GM12892 (cell line): ENCODE results near the gene IRAK4.

Experiments used
- POLR2A ChIP-seq: IDR thresholded peaks from 2 replicates; pipeline ENCODE4 v1.6.1; 2011; ENCODE audit warnings: low read depth, low read length, control low read depth
- POLR2AphosphoS5 ChIP-seq: IDR thresholded peaks from 2 replicates; pipeline ENCODE4 v1.6.1; 2011; ENCODE audit warnings: low read depth, low read length, control low read depth
- TAF1 ChIP-seq: IDR thresholded peaks from 2 replicates; pipeline ENCODE4 v1.6.1; 2011; ENCODE audit warnings: low read depth, mild to moderate bottlenecking, control low read depth, low read length, borderline replicate concordance

DNA sequence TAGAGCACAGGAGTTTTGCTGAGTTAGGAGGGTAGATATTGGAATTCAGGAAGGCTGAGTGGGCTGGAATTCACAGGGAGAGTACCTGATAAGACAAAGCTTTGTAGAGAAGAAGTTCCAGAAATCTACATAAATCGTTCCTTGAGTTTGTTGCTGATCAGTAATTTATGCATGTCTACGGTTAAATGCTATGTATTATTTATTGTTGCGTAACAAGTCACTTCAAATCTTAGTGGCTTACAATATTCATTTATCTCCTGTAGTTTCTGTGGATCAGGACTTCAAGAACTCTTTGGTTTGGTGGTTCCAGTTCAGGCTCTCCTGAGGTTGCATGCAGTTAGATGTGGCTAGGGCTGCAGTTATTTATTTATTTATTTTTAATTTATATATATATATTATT is 7.9 kb upstream of the IRAK4 start:
- TF ChIP-seq POLR2AphosphoS5 (no peak), POLR2A (no peak), TAF1 (no peak)
